Measurements from ENCODE around the gene FGF11.

FGF11 gene

DNA sequence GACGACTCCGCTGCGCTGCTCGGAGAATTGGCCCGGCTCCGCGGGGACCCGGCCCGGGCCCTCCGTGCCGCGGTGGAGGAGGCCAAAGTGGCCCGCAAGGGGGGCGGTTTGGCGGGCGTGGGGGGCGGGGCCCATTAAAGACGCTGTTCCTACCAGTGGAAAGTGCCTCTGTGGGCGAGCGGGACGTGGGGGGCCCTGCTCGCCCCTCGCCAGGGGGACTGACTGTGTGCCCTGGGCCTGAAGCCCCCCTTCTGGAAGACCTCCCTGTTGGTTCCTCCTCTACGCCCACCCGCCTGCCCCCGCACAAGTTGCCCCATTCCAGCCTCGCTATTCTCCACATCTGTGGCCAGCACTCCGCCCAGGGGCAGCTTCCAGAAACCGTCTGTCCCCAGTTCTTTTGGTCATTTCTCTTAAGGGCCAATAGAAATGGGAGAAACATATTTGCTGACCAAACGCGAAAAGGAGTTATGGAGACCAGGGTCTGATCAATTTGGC is 1.9 kb upstream of the FGF11 start:
- no peak for DNase-seq (ENCODE audit: low spot score)
- TF ChIP-seq, protein P1, sequence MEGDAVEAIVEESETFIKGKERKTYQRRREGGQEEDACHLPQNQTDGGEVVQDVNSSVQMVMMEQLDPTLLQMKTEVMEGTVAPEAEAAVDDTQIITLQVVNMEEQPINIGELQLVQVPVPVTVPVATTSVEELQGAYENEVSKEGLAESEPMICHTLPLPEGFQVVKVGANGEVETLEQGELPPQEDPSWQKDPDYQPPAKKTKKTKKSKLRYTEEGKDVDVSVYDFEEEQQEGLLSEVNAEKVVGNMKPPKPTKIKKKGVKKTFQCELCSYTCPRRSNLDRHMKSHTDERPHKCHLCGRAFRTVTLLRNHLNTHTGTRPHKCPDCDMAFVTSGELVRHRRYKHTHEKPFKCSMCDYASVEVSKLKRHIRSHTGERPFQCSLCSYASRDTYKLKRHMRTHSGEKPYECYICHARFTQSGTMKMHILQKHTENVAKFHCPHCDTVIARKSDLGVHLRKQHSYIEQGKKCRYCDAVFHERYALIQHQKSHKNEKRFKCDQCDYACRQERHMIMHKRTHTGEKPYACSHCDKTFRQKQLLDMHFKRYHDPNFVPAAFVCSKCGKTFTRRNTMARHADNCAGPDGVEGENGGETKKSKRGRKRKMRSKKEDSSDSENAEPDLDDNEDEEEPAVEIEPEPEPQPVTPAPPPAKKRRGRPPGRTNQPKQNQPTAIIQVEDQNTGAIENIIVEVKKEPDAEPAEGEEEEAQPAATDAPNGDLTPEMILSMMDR (IDR thresholded peaks at IDR 0.05; ENCODE audit: borderline replicate concordance, control extremely low read depth, extremely low read depth, insufficient read depth, missing control alignments) = no peak
- in situ Hi-C loops (cut with MboI; ENCODE audit: low sequenced_read_pairs, unreplicated experiment) = no loop called here

GRCh38 chr17:7437950-7438614 is 1.2 kb upstream of the FGF11 start:
- no peak for DNase-seq (ENCODE audit: low spot score)
- TF ChIP-seq, protein P1 (IDR thresholded peaks at IDR 0.05; ENCODE audit: borderline replicate concordance, control extremely low read depth, extremely low read depth, insufficient read depth, missing control alignments) = no peak
- in situ Hi-C loops (cut with MboI; ENCODE audit: low sequenced_read_pairs, unreplicated experiment) = no loop called here

GRCh38 chr17:7438656-7439460 is 454 bp upstream of the FGF11 start:
- DNase-seq (ENCODE audit: low spot score) = no peak
- TF ChIP-seq, protein P1 (IDR thresholded peaks at IDR 0.05; ENCODE audit: borderline replicate concordance, control extremely low read depth, extremely low read depth, insufficient read depth, missing control alignments) = no peak
- in situ Hi-C loops (cut with MboI; ENCODE audit: low sequenced_read_pairs, unreplicated experiment) = no loop called here

GRCh38 chr17:7440113-7440833 is 961 bp downstream of the FGF11 start:
- in situ Hi-C loops (cut with MboI; ENCODE audit: low sequenced_read_pairs, unreplicated experiment) = no loop called here
- peak; percentile 81 for DNase-seq (ENCODE audit: low spot score)

DNA sequence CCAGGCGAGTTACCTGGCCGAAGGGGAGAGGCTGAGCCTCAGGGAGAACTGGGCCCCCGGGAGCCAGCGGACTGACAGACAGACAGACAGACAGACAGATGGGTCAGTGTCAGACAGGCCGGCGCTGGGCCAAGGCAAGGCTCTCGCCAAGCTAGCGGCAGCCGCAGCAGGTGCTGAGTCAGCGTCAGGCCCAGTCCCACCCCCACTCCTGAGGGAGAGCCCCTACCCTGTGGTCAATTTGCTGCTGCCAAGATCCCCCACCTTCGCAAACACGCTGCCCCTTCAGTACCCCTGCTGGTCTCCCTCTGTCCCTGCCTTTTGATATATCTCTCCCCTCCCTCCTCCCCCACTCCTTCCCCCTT is 1.5 kb downstream of the FGF11 start:
- in situ Hi-C loops (cut with MboI; ENCODE audit: low sequenced_read_pairs, unreplicated experiment) = no loop called here
- TF ChIP-seq, protein P1 (IDR thresholded peaks at IDR 0.05; ENCODE audit: borderline replicate concordance, control extremely low read depth, extremely low read depth, insufficient read depth, missing control alignments) = no peak
- peak; percentile 80 for DNase-seq (ENCODE audit: low spot score)

More at GRCh38 chr17:7440113-7440833, 961 bp downstream of the FGF11 start:
- TF ChIP-seq, protein P1 (IDR thresholded peaks at IDR 0.05; ENCODE audit: borderline replicate concordance, control extremely low read depth, extremely low read depth, insufficient read depth, missing control alignments) = no peak

DNA sequence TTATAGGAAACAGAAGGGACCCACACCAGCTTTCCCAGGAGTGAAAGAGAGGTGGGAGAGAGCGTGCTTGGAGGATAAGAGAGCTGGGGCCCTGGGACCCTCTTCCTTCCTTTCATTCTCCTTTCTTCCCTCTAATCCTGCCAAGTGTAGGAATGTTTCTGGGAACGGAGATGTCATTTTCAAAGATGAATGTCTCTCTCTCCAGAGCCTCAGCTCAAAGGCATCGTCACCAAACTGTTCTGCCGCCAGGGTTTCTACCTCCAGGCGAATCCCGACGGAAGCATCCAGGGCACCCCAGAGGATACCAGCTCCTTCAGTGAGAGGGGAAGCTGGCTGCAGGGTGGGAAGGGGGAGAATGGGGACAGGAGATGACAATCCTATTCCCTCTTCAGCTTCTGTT is 2.0 kb downstream of the FGF11 start:
- in situ Hi-C loops (cut with MboI; ENCODE audit: low sequenced_read_pairs, unreplicated experiment) = no loop called here
- TF ChIP-seq, protein P1 (IDR thresholded peaks at IDR 0.05; ENCODE audit: borderline replicate concordance, control extremely low read depth, extremely low read depth, insufficient read depth, missing control alignments) = no peak
- DNase-seq (ENCODE audit: low spot score) = no peak

Measured in GM13976 (cell line).